Glutamatergic neuron (in vitro differentiated cells): ENCODE data around the gene CYP1A1. TPM values are rescaled to one million over a fixed set of nuclear protein-coding genes. Genes with fewer than 3 reads are reported as not detected.

Experiments
- DNase-seq: peaks from one replicate; pipeline ENCODE4 v3.0.0; 2022
- H3K27ac Mint-ChIP-seq: one replicate; pipeline ENCODE4 v1.8.0; 2020; ENCODE audit warnings: mild to moderate bottlenecking, mixed read lengths, inconsistent platforms; ENCODE audit not compliant: unreplicated experiment
- H3K27me3 Mint-ChIP-seq: one replicate; pipeline ENCODE4 v1.8.0; 2020; ENCODE audit warnings: mild to moderate bottlenecking, moderate library complexity, mixed read lengths, inconsistent platforms; ENCODE audit not compliant: unreplicated experiment
- H3K36me3 Mint-ChIP-seq: one replicate; pipeline ENCODE4 v1.8.0; 2020; ENCODE audit warnings: mild to moderate bottlenecking, mixed read lengths, inconsistent platforms; ENCODE audit not compliant: unreplicated experiment
- H3K4me1 Mint-ChIP-seq: one replicate; pipeline ENCODE4 v1.8.0; 2020; ENCODE audit warnings: mild to moderate bottlenecking, low read depth, mixed read lengths, inconsistent platforms; ENCODE audit not compliant: unreplicated experiment
- H3K4me3 Mint-ChIP-seq: one replicate; pipeline ENCODE4 v1.8.0; 2020; ENCODE audit warnings: mild to moderate bottlenecking, mixed read lengths, inconsistent platforms; ENCODE audit not compliant: unreplicated experiment
- H3K9me3 Mint-ChIP-seq: one replicate; pipeline ENCODE4 v1.8.0; 2020; ENCODE audit warnings: mild to moderate bottlenecking, moderate library complexity, mixed read lengths, inconsistent platforms; ENCODE audit not compliant: unreplicated experiment
- CTCF ChIP-seq: fragments of 200-600 bp; sonication (generic); IDR thresholded peaks from one replicate; pipeline ENCODE4 v1.5.0; 2021; ENCODE audit not compliant: partially characterized antibody, unreplicated experiment
- total RNA-seq: library from RNA; stranded (reverse); fragmentation: NEBNext Ultra II Directional; extraction: Animal tissue kit (Norgen Biotek cat#: 25700); gene quantifications from one replicate; pipeline ENCODE4 v1.2.1, GENCODE V29; 2021; ENCODE audit not compliant: unreplicated experiment

CYP1A1 gene
- total RNA-seq, 1 donor from 2014 or later: 0.27 TPM

DNA sequence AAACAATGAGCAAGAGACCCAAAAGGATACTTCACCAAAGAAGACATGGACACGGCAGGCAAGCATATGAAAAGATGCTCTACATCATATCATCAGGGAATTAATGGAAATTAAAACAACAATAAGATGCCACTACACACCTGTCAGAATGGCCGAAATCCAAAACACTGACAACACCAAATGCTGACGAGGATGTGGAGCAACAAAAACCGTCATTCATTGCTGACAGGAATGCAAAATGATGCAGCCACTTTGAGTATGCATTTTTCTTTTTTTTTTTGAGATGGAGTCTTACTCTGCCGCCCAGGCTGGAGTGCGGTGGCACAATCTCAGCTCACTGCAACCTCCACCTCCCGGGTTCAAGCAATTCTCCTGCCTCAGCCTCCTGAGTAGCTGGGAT is 48.5 kb downstream of the CYP1A1 start:
- Mint-ChIP-seq H3K27ac (no peak overlapping the region), H3K27me3 (peaks cover 4% of the 10 kb centered on the region), H3K4me1 (no peaks in the 10 kb centered on the region), H3K4me3 (no peak overlapping the region), H3K36me3 (no peaks in the 10 kb centered on the region), H3K9me3 (no peaks in the 10 kb centered on the region)
- DNase-seq: no peak
- no peak for TF ChIP-seq CTCF

DNA sequence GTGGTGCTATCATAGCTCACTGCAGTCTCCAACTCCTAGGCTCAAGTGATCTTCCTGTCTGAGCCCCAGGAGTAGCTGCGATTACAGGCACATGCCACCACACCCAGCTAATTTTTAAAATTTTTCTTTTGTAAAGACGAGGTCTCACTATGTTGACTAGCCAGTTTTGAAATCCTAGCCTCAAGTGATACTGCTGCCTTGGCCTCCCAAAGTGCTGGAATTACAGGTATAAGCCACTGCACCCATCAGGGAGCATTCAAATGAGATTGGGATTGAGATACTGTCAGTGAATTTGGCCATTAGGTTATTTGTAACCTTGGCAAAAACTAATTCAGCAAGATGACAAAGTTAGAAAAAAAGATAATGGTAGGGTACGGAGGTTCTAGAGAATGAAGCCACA is 51.2 kb downstream of the CYP1A1 start:
- DNase-seq: no peak
- no peaks in the 10 kb centered on the region for H3K9me3 Mint-ChIP-seq
- H3K4me3 Mint-ChIP-seq: no peak overlapping the region
- no peak overlapping the region for H3K27ac Mint-ChIP-seq
- H3K36me3 Mint-ChIP-seq: no peaks in the 10 kb centered on the region
- H3K4me1 Mint-ChIP-seq: no peaks in the 10 kb centered on the region
- peaks cover 2% of the 10 kb centered on the region for H3K27me3 Mint-ChIP-seq
- TF ChIP-seq CTCF: no peak

DNA sequence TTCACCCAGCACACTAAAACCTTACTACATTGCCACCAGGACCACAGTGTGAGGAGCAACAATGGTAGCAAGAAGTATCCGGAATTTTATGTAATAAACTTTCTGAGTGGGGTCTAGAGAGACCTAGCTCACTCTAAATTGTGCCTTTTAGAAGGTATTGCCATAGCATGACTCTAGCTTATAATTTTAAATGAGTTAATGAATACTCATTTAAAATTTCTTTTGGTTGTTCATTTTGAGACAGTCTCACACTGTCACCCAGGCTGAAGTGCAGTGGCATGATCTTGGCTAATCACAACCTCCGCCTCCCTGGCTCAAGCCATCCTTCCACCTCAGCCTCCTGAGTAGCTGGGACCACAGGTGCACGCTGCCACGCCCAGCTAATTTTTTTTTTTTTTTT is 55.7 kb downstream of the CYP1A1 start:
- Mint-ChIP-seq H3K4me3 (no peak overlapping the region), H3K27ac (no peak overlapping the region), H3K27me3 (peaks cover 2% of the 10 kb centered on the region), H3K9me3 (no peaks in the 10 kb centered on the region), H3K4me1 (no peaks in the 10 kb centered on the region), H3K36me3 (no peaks in the 10 kb centered on the region)
- no peak for DNase-seq
- no peak for TF ChIP-seq CTCF

Other genes with a start within 250 kb of the CYP1A1 start
- 154 TPM for gene ARID3B, start 184.3 kb downstream of the CYP1A1 start, total RNA-seq
- gene CLK3, start 109.7 kb downstream of the CYP1A1 start, total RNA-seq: 99.7 TPM
- 66.0 TPM for gene EDC3, start 29.5 kb downstream of the CYP1A1 start, total RNA-seq
- not detected for gene CYP1A2, start 23.3 kb upstream of the CYP1A1 start, total RNA-seq
- gene CSK, start 56.6 kb upstream of the CYP1A1 start, total RNA-seq: 72.6 TPM
- gene LMAN1L, start 87.3 kb upstream of the CYP1A1 start, total RNA-seq: not detected
- 0.32 TPM for gene CPLX3, start 101.1 kb upstream of the CYP1A1 start, total RNA-seq
- 46.5 TPM for gene ULK3, start 117.6 kb upstream of the CYP1A1 start, total RNA-seq
- 35.6 TPM for gene SCAMP2, start 147.8 kb upstream of the CYP1A1 start, total RNA-seq
- 33.1 TPM for gene MPI, start 164.5 kb upstream of the CYP1A1 start, total RNA-seq
- 171 TPM for gene FAM219B, start 181.3 kb upstream of the CYP1A1 start, total RNA-seq
- 219 TPM for gene COX5A, start 212.5 kb upstream of the CYP1A1 start, total RNA-seq
- gene RPP25, start 231.2 kb upstream of the CYP1A1 start, total RNA-seq: 2.3 TPM